Adipocyte (in vitro differentiated cells): ENCODE data around the gene LBHD1.
A peak's percentile ranks its signal among the peaks of the same experiment; 100 is the strongest.

Experiments used
- DNase-seq: peaks from one replicate; pipeline ENCODE4 v3.0.0-alpha.2; 2015; ENCODE audit warnings: low read depth
- H3K27me3 ChIP-seq: replicated peaks from 2 replicates; pipeline ENCODE4 v1.7.0; 2013; ENCODE audit warnings: mild to moderate bottlenecking, low read length, moderate library complexity; ENCODE audit not compliant: control insufficient read depth, insufficient read depth
- H3K36me3 ChIP-seq: 2 replicates; pipeline ENCODE4 v1.7.0; 2013; ENCODE audit warnings: low read length, mild to moderate bottlenecking, moderate library complexity; ENCODE audit not compliant: control insufficient read depth, insufficient read depth, severe bottlenecking
- H3K4me1 ChIP-seq: 2 replicates; pipeline ENCODE4 v1.7.0; 2013; ENCODE audit warnings: mild to moderate bottlenecking, low read length, moderate library complexity; ENCODE audit not compliant: control insufficient read depth, insufficient read depth
- H3K4me3 ChIP-seq: 2 replicates; pipeline ENCODE4 v1.7.0; 2013; ENCODE audit warnings: mild to moderate bottlenecking, low read length, moderate library complexity
- H3K9ac ChIP-seq: 2 replicates; pipeline ENCODE4 v1.7.0; 2013; ENCODE audit warnings: mild to moderate bottlenecking, low read length, moderate library complexity
- H3K9me3 ChIP-seq: 2 replicates; pipeline ENCODE4 v1.7.0; 2013; ENCODE audit warnings: mild to moderate bottlenecking, low read length, moderate library complexity; ENCODE audit not compliant: control insufficient read depth

Gene LBHD1

DNA sequence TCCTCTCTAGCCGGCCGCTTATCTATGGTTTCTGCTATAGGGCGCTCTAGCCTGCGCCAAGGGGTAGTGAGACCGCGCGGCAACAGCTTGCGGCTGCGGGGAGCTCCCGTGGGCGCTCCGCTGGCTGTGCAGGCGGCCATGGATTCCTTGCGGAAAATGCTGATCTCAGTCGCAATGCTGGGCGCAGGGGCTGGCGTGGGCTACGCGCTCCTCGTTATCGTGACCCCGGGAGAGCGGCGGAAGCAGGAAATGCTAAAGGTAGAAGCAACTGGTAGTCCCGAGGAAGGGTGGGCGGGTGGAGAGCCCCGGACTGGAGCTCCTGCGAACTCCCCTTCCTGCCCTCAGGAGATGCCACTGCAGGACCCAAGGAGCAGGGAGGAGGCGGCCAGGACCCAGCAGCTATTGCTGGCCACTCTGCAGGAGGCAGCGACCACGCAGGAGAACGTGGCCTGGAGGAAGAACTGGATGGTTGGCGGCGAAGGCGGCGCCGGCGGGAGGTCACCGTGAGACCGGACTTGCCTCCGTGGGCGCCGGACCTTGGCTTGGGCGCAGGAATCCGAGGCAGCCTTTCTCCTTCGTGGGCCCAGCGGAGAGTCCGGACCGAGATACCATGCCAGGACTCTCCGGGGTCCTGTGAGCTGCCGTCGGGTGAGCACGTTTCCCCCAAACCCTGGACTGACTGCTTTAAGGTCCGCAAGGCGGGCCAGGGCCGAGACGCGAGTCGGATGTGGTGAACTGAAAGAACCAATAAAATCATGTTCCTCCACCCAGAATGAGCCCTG is at the start of gene LBHD1, which contains the start of gene UQCC3:
LBHD1 (minus strand) TSS at position 660 of the 782 bp plus-strand sequence. CDS start 2,236 bp downstream, outside the sequence.
UQCC3 (plus strand) TSS at position 66 of the 782 bp plus-strand sequence; CDS start at position 139, 73 bp downstream.
- Histone ChIP-seq H3K27me3 (no peaks in the 10 kb centered on the region), H3K36me3 (peaks cover 31% of the 10 kb centered on the region), H3K9ac (peak within 1 kb of the TSS; percentile 96), H3K4me1 (peaks cover 41% of the 10 kb centered on the region), H3K4me3 (peak within 1 kb of the TSS; percentile 92), H3K9me3 (no peaks in the 10 kb centered on the region)
- DNase-seq: peak; percentile 91

- H3K9ac ChIP-seq: peak overlapping the region; percentile 53
- peaks cover 39% of the 10 kb centered on the region for H3K4me1 ChIP-seq
- H3K9me3 ChIP-seq: no peaks in the 10 kb centered on the region
- peak overlapping the region; percentile 28 for H3K4me3 ChIP-seq
- peaks cover 96% of the 10 kb centered on the region for H3K36me3 ChIP-seq
- no peak for DNase-seq
- no peaks in the 10 kb centered on the region for H3K27me3 ChIP-seq
Measured at GRCh38 chr11:62719302-62719978, 47.4 kb upstream of the LBHD1 start.

DNA sequence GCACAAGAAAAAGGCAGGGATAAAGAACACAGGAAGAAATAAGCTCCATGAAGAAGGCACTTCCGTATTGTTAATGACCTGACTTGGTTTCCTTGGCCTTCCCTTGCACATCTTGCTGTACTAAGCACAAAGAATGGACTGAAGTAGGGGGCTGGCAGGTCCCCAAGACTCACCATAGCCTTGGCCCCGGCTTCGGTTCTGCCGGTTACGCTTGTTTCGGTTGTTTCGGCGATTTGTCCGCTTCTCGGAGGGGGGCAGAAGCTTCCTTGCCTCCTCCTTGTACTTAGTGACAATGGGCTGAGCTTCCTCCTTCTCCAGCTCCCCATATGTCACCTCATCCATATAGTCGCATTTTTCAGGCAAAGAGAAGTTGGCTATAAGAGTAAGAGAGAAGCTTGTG is 44.7 kb upstream of the LBHD1 start:
- peaks cover 95% of the 10 kb centered on the region for H3K36me3 ChIP-seq

DNA sequence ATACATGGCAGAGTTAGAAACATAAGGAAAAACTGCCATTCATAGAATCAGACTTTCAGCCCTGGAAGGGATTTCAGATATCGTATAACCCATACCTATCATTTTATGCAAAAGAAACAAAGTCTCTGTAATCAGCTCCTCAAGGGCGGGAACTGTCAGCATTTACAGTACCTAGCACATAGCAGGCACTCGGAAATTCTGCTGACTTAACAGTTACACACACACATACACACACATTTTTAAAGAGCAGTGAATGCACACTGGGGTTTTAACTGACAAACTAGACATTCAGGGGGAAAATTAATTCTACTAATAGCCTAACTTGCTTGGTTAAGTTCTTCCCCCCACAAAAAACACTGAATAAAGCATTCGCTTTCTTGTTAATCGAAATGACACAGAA is 44.1 kb upstream of the LBHD1 start:
- H3K9me3 ChIP-seq: no peaks in the 10 kb centered on the region
- peak overlapping the region; percentile 21 for H3K9ac ChIP-seq
- no peak for DNase-seq
- H3K27me3 ChIP-seq: no peaks in the 10 kb centered on the region
- peaks cover 95% of the 10 kb centered on the region for H3K36me3 ChIP-seq
- peaks cover 41% of the 10 kb centered on the region for H3K4me1 ChIP-seq
- no peak overlapping the region for H3K4me3 ChIP-seq

More for the DNA sequence above, 44.7 kb upstream of the LBHD1 start:
- Histone ChIP-seq H3K9ac (no peak overlapping the region), H3K27me3 (no peaks in the 10 kb centered on the region), H3K4me3 (no peak overlapping the region), H3K4me1 (peaks cover 43% of the 10 kb centered on the region), H3K9me3 (no peaks in the 10 kb centered on the region)
- DNase-seq: no peak

DNA sequence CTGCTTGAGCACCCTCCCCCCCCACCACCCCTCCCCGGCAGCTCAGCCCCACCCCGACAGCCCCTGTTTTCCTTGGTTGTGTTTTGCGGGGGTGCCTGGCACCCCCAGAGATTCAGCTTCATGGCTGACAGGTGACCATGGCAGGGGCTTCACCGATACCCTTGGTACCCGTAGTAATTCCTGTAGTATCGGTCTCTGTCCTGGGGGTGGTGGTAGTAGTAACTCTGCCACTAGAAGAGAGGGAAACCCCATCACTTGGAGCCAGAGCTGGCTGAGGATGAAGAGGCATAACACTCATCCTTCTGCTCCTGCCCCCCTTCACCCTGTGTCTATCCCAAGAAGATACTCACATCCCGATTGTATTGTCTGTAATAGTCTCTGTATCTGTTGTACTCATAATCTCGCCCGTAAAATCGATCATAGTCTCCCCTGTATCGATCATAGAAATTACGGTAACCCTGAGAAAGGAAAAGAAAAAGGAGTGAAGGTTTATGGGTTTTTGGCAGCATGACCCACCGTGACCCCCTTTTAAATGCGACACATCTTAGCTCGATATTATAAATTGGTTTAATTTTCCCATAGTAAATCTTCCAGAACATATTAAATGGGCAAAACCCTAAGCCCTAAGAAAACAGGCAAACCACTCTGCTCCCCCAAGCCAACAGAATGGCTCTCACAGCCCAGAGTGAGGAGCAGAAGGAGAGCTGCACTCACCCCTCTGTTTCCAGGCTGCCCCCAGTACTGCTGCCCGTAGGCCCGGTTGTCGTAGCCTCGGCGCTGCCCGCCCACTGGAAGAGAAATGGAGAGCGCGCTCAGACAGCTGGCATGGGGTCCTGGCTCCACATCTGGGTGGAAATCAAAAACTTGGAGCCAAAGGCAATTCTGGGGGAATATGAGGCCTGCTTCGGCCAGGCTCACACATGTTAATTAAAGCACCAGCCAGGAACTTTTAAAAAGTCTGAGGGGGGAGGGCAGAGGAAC is 43.4 kb upstream of the LBHD1 start:
- Histone ChIP-seq H3K36me3 (peaks cover 94% of the 10 kb centered on the region), H3K4me1 (peaks cover 43% of the 10 kb centered on the region)
- DNase-seq: no peak

GRCh38 chr11:62713343-62713742 is 41.3 kb upstream of the LBHD1 start:
- Histone ChIP-seq H3K9ac (peak overlapping the region; percentile 14), H3K4me1 (peaks cover 47% of the 10 kb centered on the region), H3K9me3 (no peaks in the 10 kb centered on the region), H3K4me3 (no peak overlapping the region), H3K27me3 (no peaks in the 10 kb centered on the region), H3K36me3 (peaks cover 77% of the 10 kb centered on the region)
- DNase-seq: no peak

More for the DNA sequence above, 43.4 kb upstream of the LBHD1 start:
- no peak overlapping the region for H3K4me3 ChIP-seq
- H3K9ac ChIP-seq: peak overlapping the region; percentile 21
- H3K27me3 ChIP-seq: no peaks in the 10 kb centered on the region
- H3K9me3 ChIP-seq: no peaks in the 10 kb centered on the region

DNA sequence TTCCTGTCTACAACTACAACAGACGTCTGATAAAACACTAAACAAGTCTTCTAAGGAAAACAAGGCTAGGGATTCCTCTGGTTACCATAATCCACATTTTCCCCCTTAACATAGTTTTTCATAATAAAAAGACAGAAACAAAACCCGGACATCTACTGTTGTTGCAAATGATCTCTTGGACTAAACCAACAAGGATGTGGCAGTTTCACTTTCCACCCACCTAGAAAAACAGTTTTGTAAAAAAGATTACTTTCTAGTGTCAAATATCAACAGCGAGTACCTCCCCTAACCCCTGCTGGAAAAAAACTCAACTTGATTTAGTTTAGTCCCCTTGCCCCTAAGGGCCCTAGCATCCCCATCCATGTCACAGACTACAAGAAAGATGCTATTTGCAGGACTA is 40.8 kb upstream of the LBHD1 start:
- Histone ChIP-seq H3K4me1 (peaks cover 47% of the 10 kb centered on the region), H3K36me3 (peaks cover 72% of the 10 kb centered on the region), H3K9me3 (no peaks in the 10 kb centered on the region), H3K27me3 (no peaks in the 10 kb centered on the region), H3K4me3 (no peak overlapping the region), H3K9ac (peak overlapping the region; percentile 14)
- no peak for DNase-seq

- Histone ChIP-seq H3K4me3 (no peak overlapping the region), H3K27me3 (no peaks in the 10 kb centered on the region), H3K4me1 (peaks cover 47% of the 10 kb centered on the region), H3K36me3 (peaks cover 67% of the 10 kb centered on the region), H3K9me3 (no peaks in the 10 kb centered on the region), H3K9ac (peak overlapping the region; percentile 14)
- DNase-seq: no peak
Measured at GRCh38 chr11:62712276-62712812, 40.3 kb upstream of the LBHD1 start.

DNA sequence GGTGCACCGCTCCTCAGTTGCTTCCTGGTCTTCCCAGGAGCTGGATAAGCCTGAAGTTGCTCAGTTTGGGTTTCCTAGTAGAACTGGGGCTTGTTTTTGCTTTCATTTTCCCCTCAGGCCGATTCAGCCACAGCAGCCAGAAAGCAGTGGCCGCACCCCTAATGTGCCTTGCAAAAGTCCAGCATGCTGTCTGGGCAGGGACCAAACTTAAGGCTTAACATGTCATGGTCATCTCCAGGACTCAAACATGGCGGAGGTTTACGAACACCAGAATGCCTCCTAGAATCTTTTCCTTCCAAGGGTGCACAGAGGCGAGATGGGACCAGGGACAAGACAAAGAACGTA is 37.9 kb upstream of the LBHD1 start:
- Histone ChIP-seq H3K4me3 (peak overlapping the region; percentile 79), H3K4me1 (peaks cover 58% of the 10 kb centered on the region), H3K9me3 (no peaks in the 10 kb centered on the region), H3K9ac (peak overlapping the region; percentile 98), H3K27me3 (no peaks in the 10 kb centered on the region), H3K36me3 (peaks cover 46% of the 10 kb centered on the region)
- peak; percentile 39 for DNase-seq

DNA sequence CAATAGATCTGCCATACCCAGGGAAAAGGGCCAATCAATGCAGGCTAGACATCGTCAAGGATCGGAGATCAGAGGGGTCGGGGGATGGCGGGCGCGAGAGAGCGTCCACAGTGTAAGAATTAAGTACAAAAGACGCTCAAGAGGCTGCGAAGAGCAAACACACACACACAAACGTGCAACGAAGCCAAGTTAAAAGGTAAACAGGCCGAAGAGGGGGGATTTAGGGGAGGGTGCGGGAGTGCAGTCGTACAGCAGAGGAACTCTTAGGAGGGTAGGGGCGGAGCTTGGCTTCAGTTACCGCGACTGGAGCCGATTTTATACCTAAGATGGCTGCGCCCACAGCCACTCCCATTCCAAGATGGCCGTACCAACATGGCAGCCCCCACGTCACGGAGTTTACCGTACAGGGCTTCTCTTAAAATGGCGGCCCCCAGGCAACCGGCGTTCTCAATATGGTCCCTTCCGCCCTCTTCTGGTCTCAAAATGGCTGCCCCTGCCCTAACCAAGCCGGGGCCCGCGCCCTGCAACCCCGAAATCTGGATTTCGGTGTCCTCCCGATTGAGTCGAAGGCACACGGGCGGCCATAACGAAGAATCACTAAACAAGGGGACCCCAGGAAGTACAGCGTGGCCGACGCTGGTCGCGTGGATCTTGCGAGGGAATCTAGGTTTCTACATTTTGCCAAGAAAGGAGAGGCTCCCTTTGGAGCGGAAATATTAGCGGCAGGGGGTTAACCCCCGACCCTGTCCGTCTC is 37.4 kb upstream of the LBHD1 start:
- Histone ChIP-seq H3K4me3 (peak overlapping the region; percentile 79), H3K9ac (peak overlapping the region; percentile 98), H3K27me3 (no peaks in the 10 kb centered on the region), H3K9me3 (no peaks in the 10 kb centered on the region), H3K4me1 (peaks cover 58% of the 10 kb centered on the region), H3K36me3 (peaks cover 44% of the 10 kb centered on the region)
- DNase-seq: peak; percentile 96
